GM12878 (cell line): Measurements from ENCODE around the gene ZNF692. TPM values are rescaled to one million over a fixed set of nuclear protein-coding genes. Genes with fewer than 3 reads are reported as not detected.
A peak's percentile ranks its signal among the peaks of the same experiment; 100 is the strongest.

Experiments
- CHD1 ChIP-seq: IDR thresholded peaks from 2 replicates; pipeline ENCODE4 v1.6.1; 2012; ENCODE audit warnings: low read depth, low read length, improper control_type of control experiment
- MEF2B ChIP-seq: fragments of 450-650 bp; IDR thresholded peaks from 2 replicates; pipeline ENCODE4 v1.6.1; 2018; ENCODE audit warnings: mild to moderate bottlenecking, moderate library complexity; ENCODE audit not compliant: partially characterized antibody, poor library complexity, severe bottlenecking
- MTA2 ChIP-seq: fragments of 450-650 bp; IDR thresholded peaks from 2 replicates; pipeline ENCODE4 v1.6.1; 2016; ENCODE audit warnings: low read depth, mild to moderate bottlenecking, moderate library complexity
- MXI1 ChIP-seq: fragments of 150-350 bp; IDR thresholded peaks from 2 replicates; pipeline ENCODE4 v1.6.1; 2011; ENCODE audit warnings: low read depth, mild to moderate bottlenecking, inconsistent platforms, low read length, improper control_type of control experiment
- polyA plus RNA-seq, 11 experiments: library from polyadenylated mRNA; depleted of rRNA in 4 of 11; unstranded in 6 of 11; stranded (reverse) in 5 of 11; fragments of >200 nt; fragmentation: Nextera tagmentation in 4 of 11; fragmentation: Illumina TruSeq in 1 of 11; extraction: Ambion mirVana in 4 of 11; extraction: Trizol in 1 of 11; gene quantifications; 1 replicate in 1 of 11; 2 replicates in 10 of 11; pipeline versions ENCODE4 v1.2.1 to v1.2.3, GENCODE V29; 2011 to 2016; ENCODE audit warnings: inconsistent platforms in 2 of 11, missing spikeins in 2 of 11, low read depth in 1 of 11
- total RNA-seq, 4 experiments: library from RNA; depleted of rRNA in 3 of 4; stranded (reverse); fragments of >200 nt in 3 of 4; fragmentation: Illumina TruSeq in 1 of 4; extraction: Trizol in 1 of 4; gene quantifications; 2 replicates each; pipeline versions ENCODE4 v1.2.1 to v1.2.3, GENCODE V29; 2013 to 2021
- TF ChIP-seq, protein P1 (sequence below): fragments of 450-650 bp; IDR thresholded peaks from 2 replicates; pipeline ENCODE4 v1.6.1; 2018; ENCODE audit warnings: mild to moderate bottlenecking, low read depth, moderate library complexity; ENCODE audit not compliant: partially characterized antibody
- TF ChIP-seq, protein P2 (sequence below): IDR thresholded peaks from 2 replicates; pipeline ENCODE4 v1.6.1; 2011; ENCODE audit warnings: mild to moderate bottlenecking, low read depth, low read length, moderate library complexity; ENCODE audit not compliant: insufficient replicate concordance
- TF ChIP-seq, protein P3 (sequence below): fragments of 450-650 bp; IDR thresholded peaks from 2 replicates; pipeline ENCODE4 v1.6.1; 2016; ENCODE audit warnings: mild to moderate bottlenecking

ZNF692 gene
- total and polyA plus RNA-seq, 10 of the 15 experiments (the other 5 are each of a cell fraction or from before 2014, with no cell fraction given): 5.3 to 76.6 (median 36.9) TPM

DNA sequence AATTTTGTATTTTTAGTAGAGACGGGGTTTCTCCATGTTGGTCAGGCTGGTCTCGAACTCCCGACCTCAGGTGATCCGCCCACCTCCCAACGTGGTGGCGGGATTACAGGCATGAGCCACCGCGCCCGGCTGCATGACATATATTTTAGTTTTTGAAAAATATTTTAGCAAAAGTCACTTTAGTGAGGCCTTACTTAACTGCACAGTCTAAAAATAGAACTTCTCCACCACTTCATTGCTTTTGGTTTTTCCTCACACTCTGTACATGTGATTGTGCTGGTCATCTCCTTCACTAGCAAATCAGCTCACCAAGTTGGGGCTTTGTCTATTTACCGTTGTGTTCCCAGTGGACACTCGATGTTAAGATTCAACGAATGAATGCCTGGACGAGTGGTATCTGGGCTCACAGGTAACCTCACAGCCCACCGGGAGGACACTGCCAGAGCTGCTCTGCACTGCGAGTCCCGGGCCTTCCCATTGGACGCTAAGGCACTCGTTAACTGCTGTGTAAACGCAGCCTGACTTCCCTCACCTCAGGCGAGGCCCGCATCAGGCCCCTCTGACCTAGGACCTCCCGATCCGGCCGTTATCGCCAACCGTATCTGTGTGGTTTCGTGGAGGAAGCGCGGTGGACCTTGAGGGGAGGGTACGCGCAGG is 14.0 kb upstream of the ZNF692 start (continued):
- TF ChIP-seq, protein P1, sequence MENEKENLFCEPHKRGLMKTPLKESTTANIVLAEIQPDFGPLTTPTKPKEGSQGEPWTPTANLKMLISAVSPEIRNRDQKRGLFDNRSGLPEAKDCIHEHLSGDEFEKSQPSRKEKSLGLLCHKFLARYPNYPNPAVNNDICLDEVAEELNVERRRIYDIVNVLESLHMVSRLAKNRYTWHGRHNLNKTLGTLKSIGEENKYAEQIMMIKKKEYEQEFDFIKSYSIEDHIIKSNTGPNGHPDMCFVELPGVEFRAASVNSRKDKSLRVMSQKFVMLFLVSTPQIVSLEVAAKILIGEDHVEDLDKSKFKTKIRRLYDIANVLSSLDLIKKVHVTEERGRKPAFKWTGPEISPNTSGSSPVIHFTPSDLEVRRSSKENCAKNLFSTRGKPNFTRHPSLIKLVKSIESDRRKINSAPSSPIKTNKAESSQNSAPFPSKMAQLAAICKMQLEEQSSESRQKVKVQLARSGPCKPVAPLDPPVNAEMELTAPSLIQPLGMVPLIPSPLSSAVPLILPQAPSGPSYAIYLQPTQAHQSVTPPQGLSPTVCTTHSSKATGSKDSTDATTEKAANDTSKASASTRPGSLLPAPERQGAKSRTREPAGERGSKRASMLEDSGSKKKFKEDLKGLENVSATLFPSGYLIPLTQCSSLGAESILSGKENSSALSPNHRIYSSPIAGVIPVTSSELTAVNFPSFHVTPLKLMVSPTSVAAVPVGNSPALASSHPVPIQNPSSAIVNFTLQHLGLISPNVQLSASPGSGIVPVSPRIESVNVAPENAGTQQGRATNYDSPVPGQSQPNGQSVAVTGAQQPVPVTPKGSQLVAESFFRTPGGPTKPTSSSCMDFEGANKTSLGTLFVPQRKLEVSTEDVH: no peak
- TF ChIP-seq MEF2B (peak; percentile 75), MTA2 (no peak), MXI1 (peak; percentile 12; the same call in 1 of the 2 replicates), CHD1 (0 out of 2 replicates have a peak, but pooled peaks have one; percentile 53)
- TF ChIP-seq, protein P2, sequence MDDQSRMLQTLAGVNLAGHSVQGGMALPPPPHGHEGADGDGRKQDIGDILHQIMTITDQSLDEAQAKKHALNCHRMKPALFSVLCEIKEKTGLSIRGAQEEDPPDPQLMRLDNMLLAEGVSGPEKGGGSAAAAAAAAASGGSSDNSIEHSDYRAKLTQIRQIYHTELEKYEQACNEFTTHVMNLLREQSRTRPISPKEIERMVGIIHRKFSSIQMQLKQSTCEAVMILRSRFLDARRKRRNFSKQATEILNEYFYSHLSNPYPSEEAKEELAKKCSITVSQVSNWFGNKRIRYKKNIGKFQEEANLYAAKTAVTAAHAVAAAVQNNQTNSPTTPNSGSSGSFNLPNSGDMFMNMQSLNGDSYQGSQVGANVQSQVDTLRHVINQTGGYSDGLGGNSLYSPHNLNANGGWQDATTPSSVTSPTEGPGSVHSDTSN: no peak
- TF ChIP-seq, protein P3, sequence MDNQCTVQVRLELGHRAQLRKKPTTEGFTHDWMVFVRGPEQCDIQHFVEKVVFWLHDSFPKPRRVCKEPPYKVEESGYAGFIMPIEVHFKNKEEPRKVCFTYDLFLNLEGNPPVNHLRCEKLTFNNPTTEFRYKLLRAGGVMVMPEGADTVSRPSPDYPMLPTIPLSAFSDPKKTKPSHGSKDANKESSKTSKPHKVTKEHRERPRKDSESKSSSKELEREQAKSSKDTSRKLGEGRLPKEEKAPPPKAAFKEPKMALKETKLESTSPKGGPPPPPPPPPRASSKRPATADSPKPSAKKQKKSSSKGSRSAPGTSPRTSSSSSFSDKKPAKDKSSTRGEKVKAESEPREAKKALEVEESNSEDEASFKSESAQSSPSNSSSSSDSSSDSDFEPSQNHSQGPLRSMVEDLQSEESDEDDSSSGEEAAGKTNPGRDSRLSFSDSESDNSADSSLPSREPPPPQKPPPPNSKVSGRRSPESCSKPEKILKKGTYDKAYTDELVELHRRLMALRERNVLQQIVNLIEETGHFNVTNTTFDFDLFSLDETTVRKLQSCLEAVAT: no peak
